Erythroblast (primary cell): ENCODE data around the gene KLHL21.

Source experiments
- GATA1 ChIP-seq: IDR thresholded peaks from 2 replicates; pipeline ENCODE4 v1.6.1; 2011; ENCODE audit warnings: low read depth, mild to moderate bottlenecking, control low read depth, low read length, moderate library complexity
- POLR2A ChIP-seq: IDR thresholded peaks from 2 replicates; pipeline ENCODE4 v1.6.1; 2011; ENCODE audit warnings: mild to moderate bottlenecking, low read length

DNA sequence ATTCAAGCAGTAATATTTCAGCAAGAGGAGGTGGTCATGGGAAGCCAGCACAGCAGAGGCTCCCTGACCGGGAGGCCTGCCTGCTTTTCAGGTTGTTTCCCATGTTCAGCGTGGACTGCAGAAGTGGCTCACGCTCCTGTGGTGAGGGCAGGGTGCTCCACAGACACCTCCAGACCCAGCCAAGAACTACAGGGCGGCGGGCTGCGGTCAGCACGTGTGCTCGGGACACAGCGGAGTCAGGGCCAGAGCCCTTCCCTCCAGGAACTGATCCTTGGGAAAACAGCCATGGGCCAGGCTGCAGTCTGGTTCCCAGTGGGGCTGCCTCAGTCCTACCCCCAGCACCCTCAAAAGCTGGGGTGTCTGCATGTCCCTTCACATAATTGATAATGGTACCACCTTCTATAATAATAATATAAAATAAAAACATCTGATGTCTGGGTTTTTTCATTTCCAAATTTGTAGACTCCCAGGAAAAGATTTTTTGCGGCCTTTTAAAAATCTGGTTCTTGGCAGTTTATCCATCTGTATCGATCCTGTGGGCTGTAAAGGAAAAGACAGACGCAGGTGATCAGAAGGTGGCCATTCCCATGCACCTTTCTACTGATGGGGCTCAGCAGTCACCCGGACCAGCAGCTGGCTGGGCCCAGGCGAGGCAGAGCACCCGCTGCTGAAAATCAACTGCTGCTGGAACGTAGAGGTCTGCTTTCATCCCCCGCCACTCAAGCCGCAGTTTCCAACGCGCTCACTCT, 32.7 kb upstream of the KLHL21 start:
- TF ChIP-seq POLR2A (no peak), GATA1 (no peak)
